Activated naive CD8-positive, alpha-beta T cell treated with anti-CD3 and anti-CD28 coated beads, Interleukin-2, amount 50 U/mL, for 24 hours (primary cell): ENCODE data around the gene PLA2G6.
A peak's percentile ranks its signal among the peaks of the same experiment; 100 is the strongest.
"Not testable (repeated sequence)": the region's sequence is repeated elsewhere in the genome, so short reads cannot be mapped to it uniquely, and the experiment has no call there.

Experiments used
- ATAC-seq: fragments of 150-1000 bp; cut with Tn5 transposase; one replicate; pipeline ENCODE4 v1.10.0; 2021
- DNase-seq: peaks from one replicate; pipeline ENCODE4 v3.0.0; 2021
- H3K27ac Mint-ChIP-seq: one replicate; pipeline ENCODE4 v1.8.0; 2021; ENCODE audit warnings: mild to moderate bottlenecking, mixed read lengths
- H3K27me3 Mint-ChIP-seq: one replicate; pipeline ENCODE4 v1.8.0; 2021; ENCODE audit warnings: mixed read lengths
- H3K36me3 Mint-ChIP-seq: one replicate; pipeline ENCODE4 v1.8.0; 2021; ENCODE audit warnings: low read depth, mixed read lengths
- H3K4me1 Mint-ChIP-seq: one replicate; pipeline ENCODE4 v1.8.0; 2021; ENCODE audit warnings: mixed read lengths
- H3K4me3 Mint-ChIP-seq: one replicate; pipeline ENCODE4 v1.8.0; 2021; ENCODE audit warnings: mild to moderate bottlenecking, moderate library complexity, mixed read lengths
- H3K9me3 Mint-ChIP-seq: one replicate; pipeline ENCODE4 v1.8.0; 2021; ENCODE audit warnings: mixed read lengths

The PLA2G6 gene

GRCh38 chr22:38187413-38188212, 6.0 kb upstream of the PLA2G6 start:
- Mint-ChIP-seq H3K4me1 (peaks cover 6% of the 10 kb centered on the region), H3K9me3 (no peaks in the 10 kb centered on the region), H3K4me3 (no peak overlapping the region), H3K27me3 (peaks cover 9% of the 10 kb centered on the region), H3K36me3 (no peaks in the 10 kb centered on the region), H3K27ac (no peak overlapping the region)
- no peak for ATAC-seq
- DNase-seq = no peak

- no peak for DNase-seq
- ATAC-seq = no peak
- H3K4me1 Mint-ChIP-seq = peaks cover 11% of the 10 kb centered on the region
- peak overlapping the region; percentile 23 for H3K27ac Mint-ChIP-seq
- no peaks in the 10 kb centered on the region for H3K36me3 Mint-ChIP-seq
- H3K4me3 Mint-ChIP-seq = no peak overlapping the region
- no peaks in the 10 kb centered on the region for H3K9me3 Mint-ChIP-seq
- peaks cover 3% of the 10 kb centered on the region for H3K27me3 Mint-ChIP-seq
Observed at GRCh38 chr22:38186429-38186828, 4.8 kb upstream of the PLA2G6 start.

- peaks cover 3% of the 10 kb centered on the region for H3K27me3 Mint-ChIP-seq
- H3K9me3 Mint-ChIP-seq = no peaks in the 10 kb centered on the region
- H3K36me3 Mint-ChIP-seq = no peaks in the 10 kb centered on the region
- H3K4me1 Mint-ChIP-seq = peaks cover 28% of the 10 kb centered on the region
- ATAC-seq = no peak
- H3K27ac Mint-ChIP-seq = no peak overlapping the region
- H3K4me3 Mint-ChIP-seq = no peak overlapping the region
- no peak for DNase-seq
Observed at GRCh38 chr22:38184788-38185187, 3.2 kb upstream of the PLA2G6 start.

GRCh38 chr22:38180841-38181452, 683 bp downstream of the PLA2G6 start:
- Mint-ChIP-seq H3K9me3 (no peaks in the 10 kb centered on the region), H3K4me1 (peaks cover 60% of the 10 kb centered on the region), H3K36me3 (no peaks in the 10 kb centered on the region), H3K27me3 (no peaks in the 10 kb centered on the region), H3K27ac (peak overlapping the region; percentile 92), H3K4me3 (peak overlapping the region; percentile 95)
- DNase-seq = peak; percentile 31
- peak; percentile 2 for ATAC-seq

- DNase-seq, H3K27me3 Mint-ChIP-seq: not testable (repeated sequence)
- peaks cover 69% of the 10 kb centered on the region for H3K4me1 Mint-ChIP-seq
Observed at GRCh38 chr22:38178605-38178937, 3.1 kb downstream of the PLA2G6 start.

GRCh38 chr22:38177926-38178604, 3.6 kb downstream of the PLA2G6 start:
- H3K4me1 Mint-ChIP-seq = peaks cover 74% of the 10 kb centered on the region
- H3K9me3 Mint-ChIP-seq = no peaks in the 10 kb centered on the region
- H3K27ac Mint-ChIP-seq = peak overlapping the region; percentile 78
- DNase-seq (no peak), ATAC-seq (no peak)
- H3K27me3 Mint-ChIP-seq = no peaks in the 10 kb centered on the region
- no peaks in the 10 kb centered on the region for H3K36me3 Mint-ChIP-seq
- no peak overlapping the region for H3K4me3 Mint-ChIP-seq

More at GRCh38 chr22:38178605-38178937, 3.1 kb downstream of the PLA2G6 start:
- not testable (repeated sequence) for H3K9me3 Mint-ChIP-seq, H3K4me3 Mint-ChIP-seq, H3K27ac Mint-ChIP-seq, H3K36me3 Mint-ChIP-seq, ATAC-seq

GRCh38 chr22:38177571-38177925, 4.1 kb downstream of the PLA2G6 start:
- not testable (repeated sequence) for H3K27me3 Mint-ChIP-seq, H3K36me3 Mint-ChIP-seq, DNase-seq, ATAC-seq, H3K4me3 Mint-ChIP-seq, H3K9me3 Mint-ChIP-seq
- Mint-ChIP-seq H3K27ac (peak overlapping the region; percentile 78), H3K4me1 (peaks cover 75% of the 10 kb centered on the region)

- Mint-ChIP-seq H3K4me3 (no peak overlapping the region), H3K36me3 (no peaks in the 10 kb centered on the region), H3K27me3 (no peaks in the 10 kb centered on the region), H3K27ac (peak overlapping the region; percentile 78), H3K9me3 (no peaks in the 10 kb centered on the region), H3K4me1 (peaks cover 79% of the 10 kb centered on the region)
- ATAC-seq = no peak
- DNase-seq = no peak
Observed at GRCh38 chr22:38177044-38177443, 4.6 kb downstream of the PLA2G6 start.

GRCh38 chr22:38176170-38176741, 5.4 kb downstream of the PLA2G6 start:
- peak; percentile 46 for DNase-seq
- peaks cover 74% of the 10 kb centered on the region for H3K4me1 Mint-ChIP-seq
- H3K27ac Mint-ChIP-seq = peak overlapping the region; percentile 78
- no peaks in the 10 kb centered on the region for H3K27me3 Mint-ChIP-seq
- peak overlapping the region; percentile 29 for H3K4me3 Mint-ChIP-seq
- peak; percentile 38 for ATAC-seq
- no peaks in the 10 kb centered on the region for H3K36me3 Mint-ChIP-seq
- no peaks in the 10 kb centered on the region for H3K9me3 Mint-ChIP-seq

GRCh38 chr22:38175206-38176118, 6.2 kb downstream of the PLA2G6 start:
- H3K27ac Mint-ChIP-seq = peak overlapping the region; percentile 78
- no peaks in the 10 kb centered on the region for H3K27me3 Mint-ChIP-seq
- DNase-seq = no peak
- H3K4me1 Mint-ChIP-seq = peaks cover 67% of the 10 kb centered on the region
- no peaks in the 10 kb centered on the region for H3K36me3 Mint-ChIP-seq
- H3K9me3 Mint-ChIP-seq = no peaks in the 10 kb centered on the region
- ATAC-seq = no peak
- H3K4me3 Mint-ChIP-seq = no peak overlapping the region

- Mint-ChIP-seq H3K9me3 (no peaks in the 10 kb centered on the region), H3K36me3 (no peaks in the 10 kb centered on the region), H3K4me3 (no peak overlapping the region), H3K4me1 (peaks cover 58% of the 10 kb centered on the region), H3K27ac (no peak overlapping the region), H3K27me3 (no peaks in the 10 kb centered on the region)
- DNase-seq (no peak), ATAC-seq (no peak)
Observed at GRCh38 chr22:38174626-38175025, 7.0 kb downstream of the PLA2G6 start.

GRCh38 chr22:38173641-38173906, 8.1 kb downstream of the PLA2G6 start:
- Mint-ChIP-seq H3K9me3 (no peaks in the 10 kb centered on the region), H3K36me3 (peaks cover 2% of the 10 kb centered on the region), H3K4me3 (no peak overlapping the region), H3K27ac (no peak overlapping the region), H3K27me3 (no peaks in the 10 kb centered on the region), H3K4me1 (peaks cover 50% of the 10 kb centered on the region)
- ATAC-seq (no peak), DNase-seq (no peak)

GRCh38 chr22:38172832-38173640, 8.6 kb downstream of the PLA2G6 start:
- H3K27me3 Mint-ChIP-seq = no peaks in the 10 kb centered on the region
- H3K4me3 Mint-ChIP-seq = peak overlapping the region; percentile 17
- DNase-seq (peak; percentile 55), ATAC-seq (peak; percentile 34)
- peak overlapping the region; percentile 68 for H3K27ac Mint-ChIP-seq
- H3K4me1 Mint-ChIP-seq = peaks cover 48% of the 10 kb centered on the region
- H3K9me3 Mint-ChIP-seq = no peaks in the 10 kb centered on the region
- H3K36me3 Mint-ChIP-seq = peaks cover 2% of the 10 kb centered on the region
